ENCODE data around the gene ABO.

DNA sequence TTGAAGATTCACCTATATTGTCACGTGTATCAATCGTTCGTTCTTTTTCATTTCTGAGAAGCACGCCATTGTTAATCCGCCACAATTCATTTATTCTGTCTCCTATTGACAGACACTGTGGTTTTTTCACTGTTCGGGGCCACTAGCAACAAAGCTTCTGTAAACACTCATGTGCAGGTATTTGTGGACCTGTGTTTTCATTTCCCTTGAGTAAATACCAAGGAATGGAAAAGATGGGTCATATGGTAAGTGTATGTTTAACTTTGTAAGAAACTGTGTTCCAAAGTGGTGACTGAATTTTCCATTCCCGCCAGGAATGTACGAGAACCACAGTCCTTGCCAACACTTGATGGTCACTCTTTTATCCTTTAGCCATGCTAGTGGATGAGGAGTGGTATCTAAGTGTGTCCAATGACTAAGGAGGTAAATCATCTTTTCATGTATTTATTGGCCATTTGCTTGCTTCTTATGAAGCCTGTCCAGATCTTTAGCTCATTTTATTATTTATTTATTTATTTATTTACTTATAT is 10.7 kb downstream of the ABO start:
- TF ChIP-seq ESRRA (CRISPR knock-in tag; IDR thresholded peaks at IDR 0.05; ENCODE audit: borderline replicate concordance) (no peak), PRRX2 (CRISPR knock-in tag; IDR thresholded peaks at IDR 0.05) (no peak), ELF4 (CRISPR knock-in tag; IDR thresholded peaks at IDR 0.05; ENCODE audit: low read depth) (no peak), RORB (CRISPR knock-in tag; IDR thresholded peaks at IDR 0.05) (no peak), NR2C2 (CRISPR knock-in tag; IDR thresholded peaks at IDR 0.05) (no peak)
- TF ChIP-seq, protein P1, sequence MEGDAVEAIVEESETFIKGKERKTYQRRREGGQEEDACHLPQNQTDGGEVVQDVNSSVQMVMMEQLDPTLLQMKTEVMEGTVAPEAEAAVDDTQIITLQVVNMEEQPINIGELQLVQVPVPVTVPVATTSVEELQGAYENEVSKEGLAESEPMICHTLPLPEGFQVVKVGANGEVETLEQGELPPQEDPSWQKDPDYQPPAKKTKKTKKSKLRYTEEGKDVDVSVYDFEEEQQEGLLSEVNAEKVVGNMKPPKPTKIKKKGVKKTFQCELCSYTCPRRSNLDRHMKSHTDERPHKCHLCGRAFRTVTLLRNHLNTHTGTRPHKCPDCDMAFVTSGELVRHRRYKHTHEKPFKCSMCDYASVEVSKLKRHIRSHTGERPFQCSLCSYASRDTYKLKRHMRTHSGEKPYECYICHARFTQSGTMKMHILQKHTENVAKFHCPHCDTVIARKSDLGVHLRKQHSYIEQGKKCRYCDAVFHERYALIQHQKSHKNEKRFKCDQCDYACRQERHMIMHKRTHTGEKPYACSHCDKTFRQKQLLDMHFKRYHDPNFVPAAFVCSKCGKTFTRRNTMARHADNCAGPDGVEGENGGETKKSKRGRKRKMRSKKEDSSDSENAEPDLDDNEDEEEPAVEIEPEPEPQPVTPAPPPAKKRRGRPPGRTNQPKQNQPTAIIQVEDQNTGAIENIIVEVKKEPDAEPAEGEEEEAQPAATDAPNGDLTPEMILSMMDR (IDR thresholded peaks at IDR 0.05) = no peak
- TF ChIP-seq, protein P2, sequence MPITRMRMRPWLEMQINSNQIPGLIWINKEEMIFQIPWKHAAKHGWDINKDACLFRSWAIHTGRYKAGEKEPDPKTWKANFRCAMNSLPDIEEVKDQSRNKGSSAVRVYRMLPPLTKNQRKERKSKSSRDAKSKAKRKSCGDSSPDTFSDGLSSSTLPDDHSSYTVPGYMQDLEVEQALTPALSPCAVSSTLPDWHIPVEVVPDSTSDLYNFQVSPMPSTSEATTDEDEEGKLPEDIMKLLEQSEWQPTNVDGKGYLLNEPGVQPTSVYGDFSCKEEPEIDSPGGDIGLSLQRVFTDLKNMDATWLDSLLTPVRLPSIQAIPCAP (CRISPR knock-in tag; IDR thresholded peaks at IDR 0.05) = no peak
- TF ChIP-seq, protein P3, sequence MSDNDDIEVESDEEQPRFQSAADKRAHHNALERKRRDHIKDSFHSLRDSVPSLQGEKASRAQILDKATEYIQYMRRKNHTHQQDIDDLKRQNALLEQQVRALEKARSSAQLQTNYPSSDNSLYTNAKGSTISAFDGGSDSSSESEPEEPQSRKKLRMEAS (CRISPR knock-in tag; IDR thresholded peaks at IDR 0.05) = no peak
- TF ChIP-seq, protein P4, sequence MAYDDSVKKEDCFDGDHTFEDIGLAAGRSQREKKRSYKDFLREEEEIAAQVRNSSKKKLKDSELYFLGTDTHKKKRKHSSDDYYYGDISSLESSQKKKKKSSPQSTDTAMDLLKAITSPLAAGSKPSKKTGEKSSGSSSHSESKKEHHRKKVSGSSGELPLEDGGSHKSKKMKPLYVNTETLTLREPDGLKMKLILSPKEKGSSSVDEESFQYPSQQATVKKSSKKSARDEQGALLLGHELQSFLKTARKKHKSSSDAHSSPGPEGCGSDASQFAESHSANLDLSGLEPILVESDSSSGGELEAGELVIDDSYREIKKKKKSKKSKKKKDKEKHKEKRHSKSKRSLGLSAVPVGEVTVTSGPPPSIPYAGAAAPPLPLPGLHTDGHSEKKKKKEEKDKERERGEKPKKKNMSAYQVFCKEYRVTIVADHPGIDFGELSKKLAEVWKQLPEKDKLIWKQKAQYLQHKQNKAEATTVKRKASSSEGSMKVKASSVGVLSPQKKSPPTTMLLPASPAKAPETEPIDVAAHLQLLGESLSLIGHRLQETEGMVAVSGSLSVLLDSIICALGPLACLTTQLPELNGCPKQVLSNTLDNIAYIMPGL (CRISPR knock-in tag; IDR thresholded peaks at IDR 0.05) = no peak
- TF ChIP-seq, protein P5, sequence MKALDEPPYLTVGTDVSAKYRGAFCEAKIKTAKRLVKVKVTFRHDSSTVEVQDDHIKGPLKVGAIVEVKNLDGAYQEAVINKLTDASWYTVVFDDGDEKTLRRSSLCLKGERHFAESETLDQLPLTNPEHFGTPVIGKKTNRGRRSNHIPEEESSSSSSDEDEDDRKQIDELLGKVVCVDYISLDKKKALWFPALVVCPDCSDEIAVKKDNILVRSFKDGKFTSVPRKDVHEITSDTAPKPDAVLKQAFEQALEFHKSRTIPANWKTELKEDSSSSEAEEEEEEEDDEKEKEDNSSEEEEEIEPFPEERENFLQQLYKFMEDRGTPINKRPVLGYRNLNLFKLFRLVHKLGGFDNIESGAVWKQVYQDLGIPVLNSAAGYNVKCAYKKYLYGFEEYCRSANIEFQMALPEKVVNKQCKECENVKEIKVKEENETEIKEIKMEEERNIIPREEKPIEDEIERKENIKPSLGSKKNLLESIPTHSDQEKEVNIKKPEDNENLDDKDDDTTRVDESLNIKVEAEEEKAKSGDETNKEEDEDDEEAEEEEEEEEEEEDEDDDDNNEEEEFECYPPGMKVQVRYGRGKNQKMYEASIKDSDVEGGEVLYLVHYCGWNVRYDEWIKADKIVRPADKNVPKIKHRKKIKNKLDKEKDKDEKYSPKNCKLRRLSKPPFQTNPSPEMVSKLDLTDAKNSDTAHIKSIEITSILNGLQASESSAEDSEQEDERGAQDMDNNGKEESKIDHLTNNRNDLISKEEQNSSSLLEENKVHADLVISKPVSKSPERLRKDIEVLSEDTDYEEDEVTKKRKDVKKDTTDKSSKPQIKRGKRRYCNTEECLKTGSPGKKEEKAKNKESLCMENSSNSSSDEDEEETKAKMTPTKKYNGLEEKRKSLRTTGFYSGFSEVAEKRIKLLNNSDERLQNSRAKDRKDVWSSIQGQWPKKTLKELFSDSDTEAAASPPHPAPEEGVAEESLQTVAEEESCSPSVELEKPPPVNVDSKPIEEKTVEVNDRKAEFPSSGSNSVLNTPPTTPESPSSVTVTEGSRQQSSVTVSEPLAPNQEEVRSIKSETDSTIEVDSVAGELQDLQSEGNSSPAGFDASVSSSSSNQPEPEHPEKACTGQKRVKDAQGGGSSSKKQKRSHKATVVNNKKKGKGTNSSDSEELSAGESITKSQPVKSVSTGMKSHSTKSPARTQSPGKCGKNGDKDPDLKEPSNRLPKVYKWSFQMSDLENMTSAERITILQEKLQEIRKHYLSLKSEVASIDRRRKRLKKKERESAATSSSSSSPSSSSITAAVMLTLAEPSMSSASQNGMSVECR (CRISPR knock-in tag; IDR thresholded peaks at IDR 0.05; ENCODE audit: borderline replicate concordance) = no peak

Data from WTC11 (cell line).